Duodenal mucosa (tissue), 2 donors: Measurements from ENCODE around the gene EHBP1.

Source experiments
- H3K27ac ChIP-seq: one replicate; pipeline ENCODE4 v1.7.0; 2013; ENCODE audit warnings: low read depth, low read length
- H3K27me3 ChIP-seq, 2 donors: one replicate each; pipeline ENCODE4 v1.7.0; 2013; ENCODE audit warnings: low read length in 2 of 2, control low read depth in 1 of 2; ENCODE audit not compliant: insufficient read depth in 2 of 2, control insufficient read depth in 1 of 2
- H3K36me3 ChIP-seq, 2 donors: one replicate each; pipeline ENCODE4 v1.7.0; 2013; ENCODE audit warnings: low read length in 2 of 2, control low read depth in 1 of 2; ENCODE audit not compliant: insufficient read depth in 2 of 2, control insufficient read depth in 1 of 2
- H3K4me1 ChIP-seq, 2 donors: one replicate each; pipeline ENCODE4 v1.7.0; 2013; ENCODE audit warnings: low read length in 2 of 2, control low read depth in 1 of 2; ENCODE audit not compliant: insufficient read depth in 2 of 2, control insufficient read depth in 1 of 2
- H3K4me3 ChIP-seq, 2 donors: one replicate each; pipeline ENCODE4 v1.7.0; 2013; ENCODE audit warnings: low read length in 2 of 2, low read depth in 1 of 2
- H3K9ac ChIP-seq, 2 donors: one replicate each; pipeline ENCODE4 v1.7.0; 2013; ENCODE audit warnings: low read length in 2 of 2, low read depth in 1 of 2
- H3K9me3 ChIP-seq, 2 donors: one replicate each; pipeline ENCODE4 v1.7.0; 2013; ENCODE audit warnings: low read length in 2 of 2, control low read depth in 1 of 2; ENCODE audit not compliant: control insufficient read depth in 1 of 2

Gene EHBP1

GRCh38 chr2:63092401-63092800, 386.9 kb downstream of the EHBP1 start:
- Histone ChIP-seq H3K4me3 (no peak overlapping the region), H3K36me3 (no peaks in the 10 kb centered on the region), H3K9me3 (no peaks in the 10 kb centered on the region), H3K27me3 (no peaks in the 10 kb centered on the region), H3K27ac (no peak overlapping the region), H3K4me1 (no peaks in the 10 kb centered on the region), H3K9ac (no peak overlapping the region)

DNA sequence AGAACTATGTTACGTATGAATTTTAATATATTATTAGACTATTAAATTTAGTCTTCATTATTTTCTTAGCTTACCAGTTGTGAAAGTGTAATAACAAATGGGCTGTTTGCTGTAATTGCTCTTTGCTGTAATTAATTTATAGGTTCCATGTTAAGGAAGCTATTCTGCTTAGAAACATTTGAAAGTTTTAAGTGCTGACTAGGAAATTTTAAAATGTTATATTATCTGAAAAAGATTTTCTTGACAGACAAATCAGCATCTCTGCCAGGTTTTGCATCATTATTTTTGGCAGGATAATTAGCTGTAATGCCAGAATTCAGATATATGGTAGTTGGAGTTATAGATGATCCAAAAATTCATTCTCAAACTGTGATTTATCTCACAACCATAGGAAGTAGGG, 387.3 kb downstream of the EHBP1 start:
- no peaks in the 10 kb centered on the region for H3K4me1 ChIP-seq
- H3K4me3 ChIP-seq: no peak overlapping the region
- H3K9ac ChIP-seq: no peak overlapping the region
- H3K9me3 ChIP-seq: no peaks in the 10 kb centered on the region
- H3K27me3 ChIP-seq: no peaks in the 10 kb centered on the region
- no peak overlapping the region for H3K27ac ChIP-seq
- no peaks in the 10 kb centered on the region for H3K36me3 ChIP-seq

GRCh38 chr2:63093502-63093901, 388.0 kb downstream of the EHBP1 start:
- Histone ChIP-seq H3K9me3 (no peaks in the 10 kb centered on the region), H3K36me3 (no peaks in the 10 kb centered on the region), H3K9ac (no peak overlapping the region), H3K27ac (no peak overlapping the region), H3K4me3 (no peak overlapping the region), H3K4me1 (no peaks in the 10 kb centered on the region), H3K27me3 (no peaks in the 10 kb centered on the region)
